H9 (cell line): ENCODE measurements around the gene TP73. TPM values are rescaled to one million over a fixed set of nuclear protein-coding genes. Genes with fewer than 3 reads are reported as not detected.

ENCODE experiments used
- DNase-seq: peaks from one replicate; pipeline ENCODE4 v3.0.0-alpha.2; 2017
- H2AFZ ChIP-seq: one replicate; pipeline ENCODE4 v1.6.1; 2013; ENCODE audit warnings: mild to moderate bottlenecking, low read length, control low read depth, moderate library complexity
- H2AK5ac ChIP-seq: 2 replicates; pipeline ENCODE4 v1.6.1; 2013; ENCODE audit warnings: low read length, control low read depth, mixed read lengths; ENCODE audit not compliant: insufficient read length
- H2BK120ac ChIP-seq: one replicate; pipeline ENCODE4 v1.6.1; 2013; ENCODE audit warnings: low read depth, mild to moderate bottlenecking, low read length, control low read depth, inconsistent platforms; ENCODE audit not compliant: poor library complexity, severe bottlenecking
- H2BK12ac ChIP-seq: 2 replicates; pipeline ENCODE4 v1.6.1; 2013; ENCODE audit warnings: low read length, control low read depth, mixed read lengths, low read depth; ENCODE audit not compliant: insufficient read length
- H2BK15ac ChIP-seq: 2 replicates; pipeline ENCODE4 v1.6.1; 2013; ENCODE audit warnings: low read depth, low read length, control low read depth
- H2BK20ac ChIP-seq: one replicate; pipeline ENCODE4 v1.6.1; 2013; ENCODE audit warnings: low read depth, mild to moderate bottlenecking, low read length, control low read depth, inconsistent platforms; ENCODE audit not compliant: poor library complexity, severe bottlenecking
- H2BK5ac ChIP-seq: 2 replicates; pipeline ENCODE4 v1.6.1; 2013; ENCODE audit warnings: low read length, control low read depth, mixed read lengths; ENCODE audit not compliant: insufficient read length
- H3K14ac ChIP-seq: 2 replicates; pipeline ENCODE4 v1.6.1; 2013; ENCODE audit warnings: low read length, control low read depth; ENCODE audit not compliant: insufficient read depth
- H3K18ac ChIP-seq: 2 replicates; pipeline ENCODE4 v1.6.1; 2013; ENCODE audit warnings: low read depth, mild to moderate bottlenecking, mixed read lengths, low read length, control low read depth; ENCODE audit not compliant: insufficient read length
- H3K23ac ChIP-seq: 2 replicates; pipeline ENCODE4 v1.6.1; 2013; ENCODE audit warnings: low read length, control low read depth, mixed read lengths, low read depth; ENCODE audit not compliant: insufficient read length
- H3K23me2 ChIP-seq: 2 replicates; pipeline ENCODE4 v1.6.1; 2013; ENCODE audit warnings: low read depth, mild to moderate bottlenecking, mixed read lengths, low read length, control low read depth; ENCODE audit not compliant: insufficient read length, poor library complexity, severe bottlenecking
- H3K27ac ChIP-seq: 2 replicates; pipeline ENCODE4 v1.5.1; 2013; ENCODE audit warnings: low read length, control low read depth, mixed read lengths, low read depth; ENCODE audit not compliant: insufficient read length
- H3K27me3 ChIP-seq: 2 replicates; pipeline ENCODE4 v1.6.1; 2013; ENCODE audit warnings: low read length, control low read depth, inconsistent platforms; ENCODE audit not compliant: insufficient read depth
- H3K4ac ChIP-seq: 2 replicates; pipeline ENCODE4 v1.6.1; 2013; ENCODE audit warnings: low read depth, mild to moderate bottlenecking, control low read depth, inconsistent platforms, low read length, moderate library complexity
- H3K4me1 ChIP-seq: 2 replicates; pipeline ENCODE4 v1.6.1; 2013; ENCODE audit warnings: low read length, control low read depth, inconsistent platforms; ENCODE audit not compliant: insufficient read depth
- H3K4me2 ChIP-seq: 2 replicates; pipeline ENCODE4 v1.6.1; 2013; ENCODE audit warnings: low read length, control low read depth, mixed read lengths; ENCODE audit not compliant: insufficient read length, insufficient read depth
- H3K56ac ChIP-seq: 2 replicates; pipeline ENCODE4 v1.6.1; 2013; ENCODE audit warnings: low read depth, mild to moderate bottlenecking, mixed read lengths, low read length, control low read depth; ENCODE audit not compliant: insufficient read length
- H3K79me1 ChIP-seq: 2 replicates; pipeline ENCODE4 v1.6.1; 2013; ENCODE audit warnings: low read depth, mild to moderate bottlenecking, moderate library complexity, low read length, control low read depth, inconsistent platforms; ENCODE audit not compliant: insufficient read depth, poor library complexity, severe bottlenecking
- H3K79me2 ChIP-seq: 2 replicates; pipeline ENCODE4 v1.6.1; 2013; ENCODE audit warnings: low read length, control low read depth, inconsistent platforms; ENCODE audit not compliant: insufficient read depth
- H3K9ac ChIP-seq: 2 replicates; pipeline ENCODE4 v1.6.1; 2013; ENCODE audit warnings: low read length, control low read depth, mixed read lengths; ENCODE audit not compliant: insufficient read length; ENCODE audit errors: extremely low read depth
- H3K9me3 ChIP-seq: one replicate; pipeline ENCODE4 v1.6.1; 2013; ENCODE audit warnings: low read depth, low read length, inconsistent platforms; ENCODE audit not compliant: control insufficient read depth
- H3T11ph ChIP-seq: one replicate; pipeline ENCODE4 v1.6.1; 2013; ENCODE audit warnings: mild to moderate bottlenecking, low read length, control low read depth, inconsistent platforms
- H4K20me1 ChIP-seq: one replicate; pipeline ENCODE4 v1.6.1; 2013; ENCODE audit not compliant: control insufficient read depth, insufficient read length, insufficient read depth
- H4K5ac ChIP-seq: 2 replicates; pipeline ENCODE4 v1.6.1; 2013; ENCODE audit warnings: low read depth, mild to moderate bottlenecking, mixed read lengths, low read length, control low read depth; ENCODE audit not compliant: insufficient read length
- H4K8ac ChIP-seq: replicated peaks from 2 replicates; pipeline ENCODE4 v1.6.1; 2013; ENCODE audit warnings: low read length, control low read depth, mixed read lengths, low read depth; ENCODE audit not compliant: insufficient read length
- H4K91ac ChIP-seq: 2 replicates; pipeline ENCODE4 v1.6.1; 2013; ENCODE audit warnings: low read depth, mild to moderate bottlenecking, moderate library complexity, mixed read lengths, low read length, control low read depth; ENCODE audit not compliant: insufficient read length
- H3K27ac Mint-ChIP-seq, 3 experiments: 2 replicates in 2 of 3; 3 replicates in 1 of 3; pipeline ENCODE4 v1.8.0; 2020 to 2021; ENCODE audit warnings: mixed read lengths in 3 of 3, mild to moderate bottlenecking in 1 of 3, moderate library complexity in 1 of 3
- H3K27me3 Mint-ChIP-seq: 2 replicates; pipeline ENCODE4 v1.8.0; 2021; ENCODE audit warnings: low read depth, mild to moderate bottlenecking, moderate library complexity, mixed read lengths
- H3K36me3 Mint-ChIP-seq, 3 experiments: 2 replicates in 2 of 3; 3 replicates in 1 of 3; pipeline ENCODE4 v1.8.0; 2020 to 2021; ENCODE audit warnings: low read depth in 3 of 3, mixed read lengths in 3 of 3; ENCODE audit not compliant: insufficient read depth in 1 of 3
- H3K4me1 Mint-ChIP-seq, 2 experiments: 2 replicates each; pipeline ENCODE4 v1.8.0; 2020; ENCODE audit warnings: mixed read lengths in 2 of 2
- H3K4me3 Mint-ChIP-seq, 2 experiments: 2 replicates in 1 of 2; 3 replicates in 1 of 2; pipeline ENCODE4 v1.8.0; 2020 to 2021; ENCODE audit warnings: mild to moderate bottlenecking in 2 of 2, mixed read lengths in 2 of 2, moderate library complexity in 1 of 2
- H3K9me3 Mint-ChIP-seq, 2 experiments: 2 replicates in 1 of 2; 3 replicates in 1 of 2; pipeline ENCODE4 v1.8.0; 2020; ENCODE audit warnings: mild to moderate bottlenecking in 2 of 2, mixed read lengths in 2 of 2, moderate library complexity in 1 of 2
- CTCF ChIP-seq: fragments of 200-600 bp; sonication (generic); conservative IDR thresholded peaks from 3 replicates; pipeline ENCODE4 v1.8.0; 2021; ENCODE audit warnings: antibody characterized with exemption, mild to moderate bottlenecking
- WGBS: extraction: QIAGEN DNeasy Blood & Tissue Kit; methylation state at CpG from one replicate; pipeline ENCODE4 v1.1.7; 2013; ENCODE audit warnings: missing lambda C conversion rate, low lambda C conversion rate, mixed read lengths; ENCODE audit not compliant: insufficient read length; ENCODE audit errors: extremely low coverage; 5-methylcytosine and 5-hydroxymethylcytosine counted together
- total RNA-seq: library from RNA; stranded (reverse); gene quantifications from 2 replicates; pipeline ENCODE4 v1.2.1, GENCODE V29; 2021

TP73 gene
- total RNA-seq, 1 experiment from 2014 or later: 4.7 TPM

DNA sequence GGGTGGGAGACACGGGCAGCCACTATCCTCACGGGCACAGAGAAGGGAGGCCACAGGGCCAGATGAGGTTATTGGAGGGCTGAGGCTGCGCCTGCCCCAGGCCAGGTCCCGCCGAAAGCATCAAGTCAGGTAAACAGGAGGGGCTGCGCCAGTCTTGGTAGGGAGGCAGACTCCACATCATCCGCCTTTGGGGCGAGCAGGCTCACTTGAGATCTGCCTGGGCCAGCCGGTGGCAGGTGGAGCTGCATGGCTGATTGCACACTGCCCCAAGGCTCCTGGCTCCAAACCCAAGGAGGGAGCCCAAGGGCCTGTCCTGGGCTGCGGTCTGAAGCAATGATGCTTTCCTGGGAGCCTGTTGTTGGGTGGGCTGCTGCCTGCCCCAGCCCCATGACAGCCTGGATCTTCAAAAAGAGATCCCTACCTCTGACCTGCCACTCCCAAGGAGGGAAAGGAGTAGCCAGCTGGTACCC, 124.8 kb downstream of the TP73 start:
- H3K23me2 ChIP-seq: peaks cover 4% of the 10 kb centered on the region
- H3K27me3 ChIP-seq: no peaks in the 10 kb centered on the region
- no peaks in the 10 kb centered on the region for H3K9me3 Mint-ChIP-seq
- TF ChIP-seq CTCF: no peak
- H3K36me3 Mint-ChIP-seq: peaks cover 26 to 32% (median 31%) of the 10 kb centered on the region in 3 experiments
- H3K79me1 ChIP-seq: no peaks in the 10 kb centered on the region
- no peak overlapping the region for H3K4me3 Mint-ChIP-seq
- no peak overlapping the region for H2BK15ac ChIP-seq
- H4K91ac ChIP-seq: no peak overlapping the region
- H3K23ac ChIP-seq: no peak overlapping the region
- H2BK20ac ChIP-seq: no peak overlapping the region
- no peak overlapping the region for H3K9ac ChIP-seq
- H4K5ac ChIP-seq: no peak overlapping the region
- no peak overlapping the region for H2BK120ac ChIP-seq
- WGBS: no CpG with 5 or more reads among the region's 10 CpGs
- no peak overlapping the region for H3K27ac ChIP-seq
- H3K14ac ChIP-seq: no peak overlapping the region; the same call in 1 of the 2 replicates
- no peak overlapping the region for H3K56ac ChIP-seq
- H3K27me3 Mint-ChIP-seq: peaks cover 5% of the 10 kb centered on the region
- peaks cover 10 to 19% of the 10 kb centered on the region in 2 experiments for H3K4me1 Mint-ChIP-seq
- H3K79me2 ChIP-seq: no peaks in the 10 kb centered on the region
- no peak overlapping the region for H2BK5ac ChIP-seq
- no peak overlapping the region for H2BK12ac ChIP-seq
- H3K9me3 ChIP-seq: no peaks in the 10 kb centered on the region
- H3K4ac ChIP-seq: no peak overlapping the region
- no peak overlapping the region for H3K27ac Mint-ChIP-seq
- no peak overlapping the region for H2AK5ac ChIP-seq
- H3T11ph ChIP-seq: no peak overlapping the region
- no peak overlapping the region for H3K18ac ChIP-seq
- no peak for DNase-seq
- no peaks in the 10 kb centered on the region for H3K4me1 ChIP-seq
- no peak overlapping the region for H2AFZ ChIP-seq
- H4K8ac ChIP-seq: no peak overlapping the region
- no peaks in the 10 kb centered on the region for H4K20me1 ChIP-seq
- H3K4me2 ChIP-seq: no peak overlapping the region
